ENCODE measurements around the gene MIA2.
"Not testable (repeated sequence)": the region's sequence is repeated elsewhere in the genome, so short reads cannot be mapped to it uniquely, and the experiment has no call there.

The MIA2 gene

DNA sequence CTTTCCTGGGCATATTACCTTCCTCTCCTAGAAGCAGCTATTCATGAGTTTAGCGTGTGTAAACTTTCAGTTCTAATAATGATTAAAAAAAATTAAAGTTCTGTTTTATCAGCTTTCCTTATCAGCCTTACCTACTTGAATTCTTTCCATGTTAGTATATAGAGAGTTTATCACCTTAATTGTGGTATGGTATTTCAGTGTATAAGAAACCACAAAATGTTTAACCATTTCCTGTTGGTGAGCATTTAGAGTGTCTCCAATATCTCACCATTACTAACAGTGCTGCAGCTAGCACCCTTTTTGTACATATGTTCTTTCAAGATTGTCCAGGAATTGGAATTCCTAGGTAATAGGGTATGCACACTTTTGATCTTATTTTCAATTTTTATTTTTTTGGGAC is 109.1 kb downstream of the MIA2 start:
- DNase-seq (ENCODE audit: low spot score) = no peak

DNA sequence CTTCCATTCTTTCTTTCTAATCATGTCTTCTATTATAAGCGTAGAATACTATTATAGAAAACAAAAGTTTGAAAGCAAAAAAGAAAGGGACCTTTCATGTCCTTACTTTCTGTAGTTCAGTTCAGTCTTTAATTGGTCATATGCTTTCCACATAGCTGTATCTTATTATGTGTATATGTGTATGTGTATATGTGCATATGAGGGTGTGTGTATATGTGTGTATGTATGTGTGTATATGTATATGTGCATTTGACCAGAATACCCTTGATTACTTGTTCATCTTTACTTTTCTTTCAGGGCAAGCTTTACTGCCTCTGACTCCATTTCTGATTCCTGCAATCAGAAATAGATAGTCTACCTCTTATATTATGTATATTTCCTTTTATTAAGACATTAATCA is 109.9 kb downstream of the MIA2 start:
- no peak for DNase-seq (ENCODE audit: low spot score)

DNA sequence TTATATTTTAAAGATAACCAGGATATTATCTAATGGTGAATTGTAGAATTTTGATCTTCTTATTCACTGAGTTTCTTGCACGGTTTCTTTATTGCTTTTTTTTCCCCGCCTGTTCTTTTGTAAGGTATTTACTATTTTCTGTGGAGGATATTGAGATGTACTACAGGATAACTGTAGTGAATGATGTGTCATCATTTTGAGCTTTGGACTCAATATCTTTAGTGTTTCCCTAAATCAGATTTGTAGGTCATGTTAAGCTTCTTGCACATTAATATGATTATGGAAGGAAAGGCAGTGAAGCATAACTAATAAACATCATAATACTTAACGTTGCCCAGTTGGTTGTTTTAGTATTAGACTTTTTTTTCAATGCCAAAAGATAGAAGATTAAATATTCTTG is 117.2 kb downstream of the MIA2 start:
- no peak for DNase-seq (ENCODE audit: low spot score)

DNA sequence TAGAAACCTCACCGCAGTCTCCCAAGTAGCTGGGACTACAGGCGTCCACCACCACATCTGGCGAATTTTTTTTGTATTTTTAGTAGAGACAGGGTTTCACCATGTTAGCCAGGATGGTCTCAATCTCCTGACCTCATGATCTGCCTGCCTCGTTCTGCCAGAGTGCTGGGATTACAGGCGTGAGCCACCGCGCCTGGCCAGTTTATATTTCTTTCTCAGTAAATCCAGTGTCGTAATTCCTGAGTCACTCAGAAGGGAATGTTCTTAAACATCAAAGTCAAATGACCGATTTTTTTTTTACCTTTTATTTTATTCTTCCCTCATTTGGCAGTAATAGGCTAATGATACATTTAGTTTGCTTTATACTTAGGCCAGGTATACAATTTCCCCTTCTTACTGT is 118.0 kb downstream of the MIA2 start:
- DNase-seq (ENCODE audit: low spot score) = no peak

DNA sequence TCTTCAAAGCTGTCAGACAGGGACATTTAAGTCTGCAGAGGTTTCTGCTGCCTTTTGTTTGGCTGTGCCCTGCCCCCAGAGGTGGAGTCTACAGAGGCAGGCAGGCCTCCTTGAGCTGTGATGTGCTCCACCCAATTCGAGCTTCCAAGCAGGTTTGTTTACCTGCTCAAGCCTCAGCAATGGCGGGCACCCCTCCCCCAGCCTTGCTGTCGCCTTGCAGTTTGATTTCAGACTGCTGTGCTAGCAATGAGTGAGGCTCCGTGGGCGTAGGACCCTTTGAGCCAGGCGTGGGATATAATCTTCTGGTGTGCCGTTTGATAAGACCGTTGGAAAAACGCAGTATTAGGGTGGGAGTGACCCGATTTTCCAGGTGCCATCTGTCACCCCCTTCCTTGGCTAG is 125.4 kb downstream of the MIA2 start:
- DNase-seq (ENCODE audit: low spot score) = not testable (repeated sequence)

DNA sequence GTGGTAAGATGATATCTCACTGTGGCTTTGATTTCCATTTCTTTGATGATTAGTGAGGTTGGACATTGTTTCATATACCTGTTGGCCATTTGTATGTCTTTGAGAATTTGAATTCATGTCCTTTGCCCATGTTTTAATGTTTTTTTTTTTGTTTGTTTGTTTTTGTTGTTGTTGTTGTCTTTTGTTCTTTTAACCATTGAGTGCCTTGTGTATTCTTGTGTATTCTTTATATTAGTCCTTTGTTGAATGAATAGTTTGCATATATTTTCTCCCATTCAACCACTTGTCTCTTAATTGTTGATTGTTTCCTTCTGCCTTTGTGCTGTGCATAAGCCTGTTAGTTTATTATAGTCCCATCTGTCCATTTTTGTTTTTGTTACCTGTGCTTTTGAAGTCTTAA is 126.6 kb downstream of the MIA2 start:
- no peak for DNase-seq (ENCODE audit: low spot score)

DNA sequence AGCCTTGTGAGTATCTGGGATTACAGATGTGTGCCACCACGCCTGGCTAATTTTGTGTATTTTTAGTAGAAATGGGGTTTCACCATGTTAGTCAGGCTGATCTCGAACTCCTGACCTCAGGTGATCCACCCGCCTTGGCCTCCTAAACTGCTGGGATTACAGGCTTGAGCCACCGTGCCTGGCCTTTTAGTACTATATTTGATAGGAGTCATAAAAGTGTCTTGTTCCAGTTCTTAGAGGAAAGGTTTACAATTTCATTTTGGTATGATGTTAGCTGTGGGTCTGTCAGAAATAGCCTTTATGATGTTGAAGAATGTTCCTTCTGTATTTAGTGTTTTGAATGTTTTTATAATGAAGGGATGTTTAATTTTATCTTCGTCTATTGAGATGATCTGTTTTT is 127.8 kb downstream of the MIA2 start:
- DNase-seq (ENCODE audit: low spot score) = not testable (repeated sequence)

DNA sequence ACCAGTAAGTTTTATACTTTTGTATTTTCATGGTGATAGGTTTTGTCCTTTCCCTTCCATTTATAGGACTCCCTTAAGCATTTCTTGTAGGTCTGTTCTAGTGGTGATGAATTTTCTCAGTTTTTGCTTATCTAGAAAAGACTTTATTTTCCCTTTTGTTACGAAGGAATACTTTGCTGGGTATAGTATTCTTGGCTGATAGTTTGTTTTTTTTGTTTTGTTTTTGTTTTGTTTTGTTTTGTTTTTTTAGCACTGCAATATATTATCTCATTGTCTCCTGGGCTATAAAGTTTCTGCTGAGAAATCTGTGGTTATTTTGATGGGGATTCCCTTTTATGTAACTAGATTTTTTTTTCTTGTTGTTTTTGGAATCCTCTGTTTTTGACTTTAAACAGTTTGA is 130.8 kb downstream of the MIA2 start:
- no peak for DNase-seq (ENCODE audit: low spot score)

DNA sequence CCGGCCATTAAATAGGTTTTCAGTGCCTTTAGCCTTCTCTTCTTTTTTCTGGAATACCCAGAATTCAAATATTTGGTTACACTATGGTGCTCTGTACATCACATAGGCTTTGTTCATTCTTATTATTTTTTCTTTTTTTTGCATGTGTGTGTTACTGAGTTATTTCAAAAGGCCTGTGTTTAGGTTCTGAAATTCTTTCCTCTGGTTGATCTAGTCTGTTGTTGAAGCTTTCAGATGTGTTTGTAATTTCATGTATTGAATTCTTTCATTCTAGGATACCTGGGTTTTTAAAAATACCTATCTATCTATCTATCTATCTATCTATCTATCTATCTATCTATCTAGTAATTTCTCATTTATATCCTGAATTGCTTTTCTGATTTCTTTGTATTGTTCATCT is 131.6 kb downstream of the MIA2 start:
- no peak for DNase-seq (ENCODE audit: low spot score)

DNA sequence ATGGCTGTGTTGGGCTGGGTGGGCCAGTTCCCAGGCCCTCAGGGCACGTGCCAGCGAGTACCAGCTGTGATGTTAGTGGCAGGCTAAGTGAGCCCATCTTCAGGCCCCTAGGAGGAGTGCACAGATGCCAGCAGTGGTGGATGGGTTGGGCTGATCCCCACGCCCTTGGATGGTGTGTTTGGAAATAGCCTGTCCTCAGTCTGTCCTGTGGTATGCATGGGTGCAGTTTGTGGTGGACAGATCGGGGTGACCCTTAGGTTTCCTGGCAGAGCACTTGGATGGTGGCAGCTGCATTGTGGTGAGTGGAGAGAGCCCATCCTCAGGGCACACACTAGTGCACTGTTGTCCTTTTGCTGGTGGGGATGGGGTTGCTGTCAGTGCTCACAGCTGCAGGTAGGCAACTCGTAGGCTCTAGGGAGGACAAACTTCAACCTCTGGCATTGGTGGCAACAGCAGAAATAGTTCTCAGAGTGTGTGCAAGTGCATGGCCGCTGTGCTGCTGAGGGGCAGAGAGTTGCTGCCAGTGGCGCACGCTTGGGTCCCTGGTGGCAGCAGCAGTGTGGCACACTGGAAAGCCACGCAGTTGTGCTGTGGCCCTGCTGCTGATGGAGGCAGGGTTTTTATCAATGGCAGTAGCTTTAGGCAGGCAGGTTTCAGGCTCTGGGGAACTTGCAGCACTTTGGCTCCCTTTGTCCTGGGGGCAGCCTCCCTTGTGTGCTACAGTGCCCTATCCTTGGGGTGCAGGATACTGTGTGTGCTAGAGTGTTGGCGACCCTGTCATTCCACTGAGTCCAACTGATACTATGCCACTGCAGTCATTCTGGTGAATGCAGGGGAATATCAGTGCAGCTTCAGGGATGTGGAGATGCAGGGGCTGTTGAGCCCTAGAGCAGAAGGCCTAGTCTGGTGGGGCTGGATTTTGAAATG is 133.0 kb downstream of the MIA2 start:
- DNase-seq (ENCODE audit: low spot score) = no peak

DNA sequence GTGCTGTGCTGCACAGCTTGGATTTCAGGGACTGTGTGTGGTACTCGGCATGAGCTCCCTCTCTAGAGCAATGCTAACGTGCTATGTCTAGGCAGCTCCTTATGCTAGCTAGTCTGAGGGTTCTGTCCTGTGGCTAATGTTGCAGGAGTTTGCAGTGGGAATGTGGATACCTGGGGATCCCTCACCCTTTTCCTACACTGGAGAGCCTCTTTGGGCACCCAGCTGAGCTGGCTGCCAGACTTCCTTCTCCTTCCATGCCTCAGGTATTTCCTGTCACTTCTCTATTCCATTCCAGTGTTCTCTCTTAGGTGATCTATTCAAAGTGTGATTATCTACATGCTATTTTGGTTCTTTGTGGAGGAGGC is 133.7 kb downstream of the MIA2 start:
- no peak for DNase-seq (ENCODE audit: low spot score)

DNA sequence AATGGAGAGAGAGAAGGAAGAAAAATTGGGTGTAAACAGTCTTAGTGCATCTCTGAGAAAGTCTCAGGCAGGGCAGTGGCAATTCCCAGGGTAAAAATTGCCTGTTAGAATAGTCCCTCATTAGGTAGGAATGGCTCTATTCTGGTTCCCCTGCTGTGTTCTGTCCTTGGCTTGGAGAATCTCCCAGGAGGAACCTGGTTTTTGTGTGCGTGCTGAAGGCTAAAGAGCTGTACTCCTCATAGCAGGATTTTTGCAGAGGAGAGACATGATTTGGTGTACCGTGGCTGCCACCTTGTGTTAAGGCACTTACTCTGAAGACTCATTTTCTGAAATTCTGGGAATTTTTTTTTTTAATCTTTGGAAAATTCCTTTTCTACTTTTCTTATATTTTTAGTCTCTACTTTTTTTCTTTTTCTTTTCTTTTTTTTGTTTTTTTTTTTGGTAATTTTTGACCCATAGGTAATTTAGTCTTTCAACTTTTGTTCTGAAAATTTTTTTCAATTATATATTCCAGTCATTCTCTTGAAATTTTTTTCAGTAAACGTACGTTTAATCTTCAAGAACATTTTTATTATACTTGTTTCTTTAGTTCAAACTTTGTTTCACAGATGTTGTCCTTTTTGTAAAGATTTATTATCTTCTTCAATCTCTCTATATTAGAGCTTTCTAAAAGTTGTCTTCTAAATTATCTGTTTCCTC is 134.7 kb downstream of the MIA2 start:
- peak; percentile 70 for DNase-seq (ENCODE audit: low spot score)

DNA sequence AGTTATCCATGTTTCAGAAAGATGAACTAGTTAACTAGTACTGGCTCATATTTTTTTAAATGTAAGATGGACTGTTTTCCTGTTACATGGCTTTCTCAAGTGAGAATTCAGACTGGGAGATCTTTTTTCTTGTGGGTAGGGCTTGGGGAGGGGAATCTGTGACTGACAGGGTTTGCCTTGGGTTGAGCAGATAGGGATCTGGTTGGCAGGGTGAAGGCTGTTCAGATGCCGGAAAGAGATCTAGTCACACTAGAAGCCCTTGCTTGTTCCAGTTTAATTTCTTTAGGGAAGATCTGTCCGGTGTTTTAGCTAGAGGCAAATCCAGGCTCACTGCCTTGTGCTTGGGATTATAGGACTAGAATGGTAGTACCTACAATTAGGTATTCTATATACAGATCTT is 135.3 kb downstream of the MIA2 start:
- no peak for DNase-seq (ENCODE audit: low spot score)

DNA sequence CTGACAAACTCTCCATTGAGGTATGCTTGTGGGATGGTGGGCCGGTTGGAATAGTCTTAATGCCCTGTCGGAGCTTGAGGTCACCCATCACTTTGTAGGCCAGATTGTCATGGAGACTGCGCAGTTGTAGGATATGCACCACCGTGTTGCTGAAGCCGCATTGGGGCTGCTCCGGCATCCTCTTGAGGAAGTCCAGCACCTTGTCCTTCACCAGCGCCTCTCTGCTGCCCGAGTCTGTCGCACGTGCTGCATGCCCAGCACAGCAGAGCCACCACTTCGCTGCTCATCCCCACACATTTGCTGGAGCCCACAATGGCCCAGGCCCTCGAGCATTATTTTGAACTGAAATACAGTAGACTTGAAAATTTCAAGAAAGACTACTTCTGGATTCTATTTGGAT is 136.7 kb downstream of the MIA2 start:
- no peak for DNase-seq (ENCODE audit: low spot score)

DNA sequence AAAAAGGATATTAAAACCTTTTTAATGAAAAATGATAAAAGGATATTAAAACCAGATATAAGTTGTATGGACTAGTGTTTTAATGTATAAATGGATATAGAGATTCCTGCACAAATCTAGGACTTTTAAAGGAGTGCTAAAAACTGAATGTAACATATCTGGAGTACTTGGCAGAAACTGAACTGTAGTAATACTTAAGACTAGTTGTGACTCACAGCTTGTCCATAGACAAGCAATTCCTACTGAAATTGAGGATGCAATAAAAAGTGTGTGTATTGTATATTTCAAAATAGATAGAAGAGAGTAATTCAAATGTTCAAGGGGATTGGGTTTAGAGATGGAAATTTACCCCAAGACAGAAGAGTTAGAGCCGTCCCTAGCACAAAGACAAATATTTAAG is 138.9 kb downstream of the MIA2 start:
- no peak for DNase-seq (ENCODE audit: low spot score)

DNA sequence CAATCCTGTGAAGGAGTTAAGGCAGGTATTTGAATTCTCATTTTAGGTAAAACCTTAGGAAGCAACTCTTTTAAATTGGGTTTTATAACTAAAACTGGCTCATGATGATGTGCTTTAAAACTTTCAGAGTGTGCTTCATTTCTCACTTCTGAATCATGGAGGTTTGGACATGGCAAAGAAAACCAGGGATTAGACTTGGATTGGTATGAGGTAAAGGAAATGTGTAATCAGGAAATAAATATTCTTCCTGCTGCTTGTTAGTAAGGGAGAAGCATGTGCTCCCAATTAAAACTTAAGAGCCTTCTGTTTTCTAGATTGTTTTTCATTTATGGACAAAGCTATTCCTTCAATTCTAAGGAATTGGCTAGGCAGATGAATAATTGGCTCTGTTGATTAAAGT is 141.1 kb downstream of the MIA2 start:
- no peak for DNase-seq (ENCODE audit: low spot score)

DNA sequence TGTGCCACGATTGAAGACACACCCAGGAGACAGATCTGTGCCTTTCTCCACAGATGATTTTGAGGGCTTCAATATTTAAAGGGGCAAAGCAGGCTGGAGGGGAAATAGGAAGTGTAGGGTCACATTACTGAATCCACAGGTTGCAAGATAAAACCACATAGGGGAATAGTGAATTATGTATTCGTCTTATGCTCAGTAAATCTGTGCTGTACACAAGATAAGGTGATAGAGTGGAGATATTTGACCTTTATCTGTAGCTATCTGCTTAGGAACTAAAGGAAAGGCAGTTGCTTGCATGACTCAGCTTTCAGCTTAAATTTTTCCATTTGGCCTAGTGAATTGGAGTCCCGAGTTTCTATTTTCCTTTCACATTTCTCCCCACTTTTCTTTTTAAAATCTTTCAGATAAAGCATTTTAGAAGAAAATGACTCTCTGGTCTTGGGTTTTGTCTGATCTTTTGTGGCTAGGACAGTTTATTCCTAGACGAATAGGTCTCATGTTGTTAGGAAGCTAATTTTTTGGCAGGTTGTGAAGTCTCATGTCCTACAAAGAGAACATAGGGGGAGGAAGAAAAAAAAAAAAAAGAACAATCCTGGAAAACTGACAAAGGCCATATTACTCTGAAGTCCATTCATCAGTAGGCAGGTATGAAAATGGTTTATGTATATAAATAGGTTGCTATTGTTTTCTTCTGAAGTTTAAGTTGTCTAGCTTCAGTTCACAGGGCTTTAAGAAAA is 143.1 kb downstream of the MIA2 start:
- DNase-seq (ENCODE audit: low spot score) = no peak

DNA sequence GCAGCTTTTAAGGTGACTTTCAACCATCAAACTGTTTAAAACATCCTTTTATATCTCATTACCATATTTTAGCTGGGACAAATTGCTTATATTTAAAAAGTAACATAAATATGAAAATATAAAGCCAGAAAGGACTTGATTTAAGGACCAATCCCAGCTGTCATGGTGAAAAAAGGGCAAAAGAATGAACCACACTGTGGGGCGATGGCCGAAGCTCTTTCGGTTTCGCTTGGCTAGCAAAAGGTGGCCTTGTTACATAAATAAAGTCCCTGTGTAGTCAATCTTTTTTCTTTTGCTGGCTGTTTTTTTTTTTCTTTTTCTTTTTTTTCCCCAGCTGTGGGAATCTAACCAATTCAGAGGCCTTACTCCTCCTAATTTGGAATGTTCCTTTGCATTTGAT is 147.7 kb downstream of the MIA2 start:
- DNase-seq (ENCODE audit: low spot score) = no peak

DNA sequence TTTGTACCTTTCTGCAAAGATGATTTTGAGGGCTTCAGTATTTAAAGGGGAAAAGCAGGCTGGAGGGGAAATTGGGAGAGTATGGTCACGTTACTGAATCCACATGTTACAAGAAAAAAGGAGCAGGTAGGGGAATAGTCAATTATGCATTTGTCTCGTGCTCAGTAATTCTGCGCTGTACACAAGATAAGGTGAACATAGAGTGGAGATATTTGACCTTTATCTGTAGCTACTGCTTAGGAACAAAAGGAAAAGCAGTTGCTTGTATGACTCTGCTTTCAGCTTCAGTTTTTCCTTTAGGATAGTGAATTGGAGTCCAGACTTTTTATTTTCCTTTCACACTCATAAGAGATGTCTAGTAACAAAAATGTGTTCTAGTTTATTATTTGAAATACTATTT is 148.7 kb downstream of the MIA2 start:
- DNase-seq (ENCODE audit: low spot score) = no peak

DNA sequence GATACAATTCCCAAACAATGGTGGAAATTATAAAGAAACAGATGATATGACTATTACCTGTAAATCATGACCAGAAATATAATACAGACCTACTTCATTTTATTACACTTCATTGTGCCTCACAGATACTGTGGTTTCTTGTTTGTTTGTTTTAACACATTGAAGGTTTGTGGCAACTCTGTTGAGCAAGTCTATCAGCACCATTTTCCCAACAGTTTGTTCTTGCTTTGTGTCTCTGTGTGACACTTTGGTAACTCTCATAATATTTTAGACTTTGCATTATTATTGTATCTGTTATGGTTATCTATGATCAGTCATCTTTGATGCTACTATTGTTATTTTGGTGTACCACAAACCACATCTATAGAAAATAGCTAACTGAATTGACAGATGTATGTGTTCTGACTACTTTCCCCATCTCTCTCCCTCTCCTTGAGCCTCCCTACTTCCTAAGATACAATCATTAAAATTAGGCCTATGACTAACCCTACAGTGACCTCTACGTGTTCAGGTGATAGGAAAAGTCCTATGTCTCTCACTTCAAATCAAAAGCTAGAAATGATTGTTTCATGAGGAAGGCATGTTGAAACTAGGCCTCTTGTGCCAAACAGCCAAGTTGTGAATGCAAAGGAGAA is 149.4 kb downstream of the MIA2 start:
- DNase-seq (ENCODE audit: low spot score) = no peak

DNA sequence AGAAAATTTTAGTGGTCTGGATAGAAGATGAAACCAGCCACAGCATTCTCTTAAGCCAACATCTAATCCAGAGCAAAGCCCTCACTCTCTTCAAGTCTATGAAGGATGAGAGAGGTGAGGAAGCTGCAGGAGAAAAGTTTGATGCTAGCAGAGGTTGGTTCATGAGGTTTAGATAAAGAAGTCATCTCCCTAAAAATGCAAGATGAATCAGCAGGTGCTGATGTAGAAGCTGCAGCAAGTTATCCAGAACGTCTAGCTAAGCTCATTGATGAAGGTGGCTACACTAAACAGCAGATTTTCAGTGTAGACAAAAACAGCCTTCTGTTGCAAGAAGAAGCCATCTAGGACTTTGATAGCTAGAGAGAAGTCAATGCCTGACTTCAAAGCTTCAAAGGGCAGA is 150.0 kb downstream of the MIA2 start:
- DNase-seq (ENCODE audit: low spot score) = no peak

DNA sequence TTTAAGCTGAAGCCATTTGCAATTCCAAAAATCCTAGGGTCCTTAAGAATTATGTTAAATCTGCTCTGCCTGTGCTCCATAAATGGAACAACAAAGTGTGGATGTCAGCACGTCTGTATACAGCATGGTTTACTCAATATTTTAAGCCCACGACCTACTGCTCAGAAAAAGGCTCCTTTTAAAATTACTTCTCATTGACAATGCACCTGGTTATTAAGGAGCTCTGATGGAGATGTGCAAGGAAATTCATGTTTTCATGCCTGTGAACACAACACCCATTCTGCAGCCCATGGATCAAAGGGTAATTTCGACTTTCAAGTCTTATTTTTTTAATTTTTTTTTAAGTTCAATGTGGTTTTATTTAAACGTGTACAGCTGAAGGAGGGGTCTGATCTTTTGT is 150.5 kb downstream of the MIA2 start:
- no peak for DNase-seq (ENCODE audit: low spot score)

DNA sequence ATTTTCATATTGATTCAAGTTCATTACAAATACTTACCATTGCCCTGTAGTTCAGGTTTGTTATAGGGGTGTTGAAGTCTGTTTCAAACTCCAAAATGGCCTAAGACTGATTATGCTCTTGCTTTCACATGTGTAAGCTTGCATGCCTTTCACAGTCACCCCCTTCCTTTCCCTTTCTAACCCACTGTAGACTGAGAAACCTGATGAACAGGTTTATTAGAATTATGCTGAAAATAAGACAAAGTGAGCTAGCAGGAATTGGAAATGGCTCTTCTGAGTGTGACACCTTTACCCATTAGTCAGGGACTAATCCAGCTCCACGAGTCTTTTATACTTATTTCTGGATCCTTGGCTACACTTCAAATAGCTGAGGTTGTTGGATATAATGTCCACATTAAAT is 159.6 kb downstream of the MIA2 start:
- no peak for DNase-seq (ENCODE audit: low spot score)
